T-helper 9 cell (primary cell): ENCODE measurements around the gene CRB2.

Experiments
- DNase-seq: peaks from one replicate; pipeline ENCODE4 v3.0.0-alpha.2; 2020

The CRB2 gene

DNA sequence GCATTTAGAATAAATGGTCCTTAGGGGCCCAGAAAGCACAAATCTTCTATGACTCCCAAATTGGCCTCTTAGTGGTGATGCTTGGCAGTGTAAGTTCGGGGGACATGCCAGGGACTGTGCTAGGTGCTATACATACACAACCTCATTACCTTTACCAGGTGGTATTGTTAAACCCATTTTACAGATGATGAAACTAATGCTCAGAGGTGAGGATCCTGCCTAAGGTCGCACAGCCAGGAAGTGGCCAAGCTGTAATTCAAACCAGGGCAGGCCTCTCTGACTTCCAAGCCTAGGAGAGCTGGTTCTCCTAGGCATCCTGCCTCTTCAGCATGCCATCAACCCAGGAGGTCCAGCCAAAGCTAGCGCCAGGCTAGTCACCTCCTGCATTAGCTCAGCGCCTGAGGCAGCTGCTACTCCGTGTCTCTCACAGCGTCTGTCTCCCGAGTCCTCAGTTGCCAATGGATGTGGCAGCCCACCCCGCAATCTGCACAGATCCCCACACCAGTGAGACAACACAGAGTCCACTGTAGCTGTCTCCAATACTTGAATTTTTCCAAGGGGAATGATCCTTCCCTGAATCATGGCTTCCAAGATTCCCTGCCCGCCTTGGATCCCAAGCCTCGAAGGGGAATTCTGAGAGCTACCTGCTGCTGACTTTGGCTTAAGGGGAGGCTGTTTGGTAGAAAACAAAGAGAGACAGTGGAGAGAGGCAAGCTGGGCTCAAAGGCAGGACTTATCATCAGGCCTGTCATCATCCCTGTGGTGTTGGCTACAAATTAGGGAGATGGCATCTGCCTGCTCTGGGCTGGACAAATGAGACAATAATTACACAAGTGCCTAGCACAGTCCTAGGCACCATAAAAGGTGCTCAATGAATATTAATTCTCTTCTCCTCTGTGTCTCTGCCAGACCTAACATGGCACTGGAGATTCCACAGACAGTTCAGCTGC lies 52.6 kb downstream of the CRB2 start:
- DNase-seq: no peak

GRCh38 chr9:123410281-123410910 lies 54.4 kb downstream of the CRB2 start:
- no peak for DNase-seq

DNA sequence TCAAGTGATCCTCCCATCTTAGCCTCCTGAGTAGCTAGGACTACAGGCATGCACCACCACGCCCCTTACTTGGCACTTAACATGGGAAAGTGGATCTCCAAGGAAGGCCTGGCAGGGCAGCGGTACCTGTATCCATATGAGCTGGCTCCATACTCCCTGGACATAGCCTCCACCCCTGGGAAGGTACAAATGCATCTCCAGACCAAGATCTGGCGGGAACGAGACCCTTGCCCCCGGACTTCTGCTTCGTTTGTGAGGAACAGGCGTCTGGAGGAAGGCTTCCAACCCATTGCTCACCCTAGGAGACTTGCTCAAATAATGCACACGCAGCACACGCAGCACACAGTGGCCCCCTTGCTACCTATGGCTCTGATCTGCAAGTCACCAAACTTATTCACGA lies 55.2 kb downstream of the CRB2 start:
- DNase-seq: no peak

GRCh38 chr9:123411636-123412035 lies 55.6 kb downstream of the CRB2 start:
- no peak for DNase-seq

GRCh38 chr9:123412171-123412820 lies 56.3 kb downstream of the CRB2 start:
- DNase-seq: no peak

DNA sequence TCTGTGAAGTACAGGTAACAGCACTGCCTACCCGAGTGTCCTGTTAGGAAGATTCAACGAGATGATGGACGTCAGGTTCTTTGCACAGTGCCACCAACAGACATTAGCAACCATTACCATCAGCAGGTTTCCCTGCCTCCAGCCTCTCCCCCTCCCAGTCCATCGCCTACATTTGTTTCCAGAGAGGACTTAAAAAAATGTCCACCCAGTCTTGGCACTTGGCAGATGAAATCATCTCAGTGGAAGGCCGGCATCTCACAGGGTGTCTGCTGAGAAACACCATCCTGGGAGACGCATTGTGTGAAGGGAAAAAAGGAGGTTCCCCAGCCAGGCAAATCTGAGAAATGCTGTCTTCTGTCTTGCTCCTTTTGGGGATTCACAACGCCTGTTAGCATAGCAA lies 58.2 kb downstream of the CRB2 start:
- DNase-seq: no peak

GRCh38 chr9:123414936-123415930 lies 59.2 kb downstream of the CRB2 start:
- no peak for DNase-seq

DNA sequence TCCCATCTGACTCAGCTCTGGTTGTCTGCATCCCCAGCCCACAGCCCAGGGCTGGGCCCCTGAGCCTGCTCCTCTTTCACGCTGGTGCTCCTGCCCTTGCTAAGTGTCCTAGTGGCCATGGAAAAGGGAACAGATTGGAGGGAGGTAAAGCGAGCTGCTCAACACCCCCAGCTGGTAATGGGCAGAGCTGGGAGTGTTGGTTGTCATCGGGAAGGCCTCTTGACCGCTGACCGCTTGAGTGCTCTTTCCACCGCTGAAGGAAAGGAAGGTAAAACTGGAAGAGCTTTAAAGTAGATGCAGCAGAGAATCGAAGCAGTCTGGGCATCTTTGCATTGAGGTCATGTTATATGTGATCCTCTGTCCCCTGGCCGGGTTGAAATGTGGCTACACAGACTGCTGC lies 60.2 kb downstream of the CRB2 start:
- DNase-seq: no peak

DNA sequence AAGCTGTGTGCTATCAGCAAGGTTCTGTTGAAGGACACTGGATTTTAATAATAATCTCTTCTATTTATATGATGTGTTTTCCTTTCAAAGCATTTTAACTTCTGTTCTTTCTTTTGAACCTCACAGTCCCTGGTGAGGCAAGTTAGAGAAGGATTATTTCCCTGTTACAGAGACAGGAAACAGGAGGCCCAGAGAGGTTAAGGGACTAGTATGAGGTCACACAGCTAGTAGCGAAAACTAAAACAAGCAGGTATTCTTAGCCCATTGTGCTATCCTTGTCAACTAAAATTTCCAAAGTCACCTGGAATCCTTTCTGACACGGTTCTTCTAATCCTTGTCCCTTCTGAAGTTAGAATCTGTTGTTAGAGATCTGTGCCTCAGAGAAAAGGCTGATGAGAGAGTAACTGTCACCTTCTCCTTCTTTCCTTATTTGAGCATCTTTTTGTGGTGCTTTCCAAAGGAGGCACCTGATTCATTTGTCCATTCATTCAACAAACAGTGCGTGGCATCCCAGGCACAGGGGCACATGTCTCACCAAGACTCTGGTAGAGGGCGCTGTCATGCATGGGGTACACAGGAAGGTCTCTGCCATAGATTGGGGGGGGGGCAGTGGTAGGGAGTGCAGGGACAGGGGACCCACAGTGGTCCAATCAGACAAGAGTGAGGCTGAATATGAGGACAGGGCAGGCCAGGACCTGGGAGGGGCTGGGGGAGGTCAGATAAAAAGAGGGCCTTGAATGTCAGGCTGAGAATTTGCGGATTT lies 61.5 kb downstream of the CRB2 start:
- DNase-seq: no peak

DNA sequence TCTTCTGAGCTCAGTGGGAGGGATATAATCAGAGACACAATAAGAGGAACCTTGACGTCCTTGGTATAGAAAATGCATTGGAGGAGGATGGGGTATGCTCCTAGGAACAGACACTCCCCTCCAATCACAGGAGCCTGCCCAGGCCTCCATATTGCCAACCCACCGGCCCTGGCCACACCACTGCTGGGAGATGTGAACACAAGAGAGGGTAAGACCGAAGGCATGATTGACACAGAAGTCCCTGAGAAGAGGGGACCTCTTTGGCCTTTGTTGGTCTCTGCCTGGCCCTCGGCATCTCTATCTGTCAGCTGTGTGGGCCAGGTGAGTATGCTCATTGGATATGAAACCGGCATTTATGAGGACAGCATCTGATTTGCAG lies 62.0 kb downstream of the CRB2 start:
- no peak for DNase-seq

DNA sequence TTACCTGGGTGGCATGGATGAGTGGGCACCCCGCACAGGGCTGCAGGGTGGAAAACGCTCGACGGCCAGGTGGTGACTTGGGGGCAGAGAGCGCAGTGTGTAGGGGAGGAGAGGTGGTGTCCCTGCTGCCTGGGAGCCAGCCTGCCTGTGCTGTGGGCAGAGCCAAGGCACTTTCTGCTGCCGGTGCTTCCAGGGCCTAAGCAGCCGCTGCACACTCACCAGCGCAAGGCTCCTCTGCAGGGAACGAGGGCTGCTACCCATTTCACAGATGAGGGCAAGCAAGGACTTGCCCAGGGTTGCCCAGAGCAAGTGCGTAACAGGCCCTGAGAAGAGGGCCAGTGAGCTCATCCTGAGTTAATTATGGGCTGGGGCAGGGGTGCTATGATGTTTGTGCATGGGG lies 62.5 kb downstream of the CRB2 start:
- no peak for DNase-seq

DNA sequence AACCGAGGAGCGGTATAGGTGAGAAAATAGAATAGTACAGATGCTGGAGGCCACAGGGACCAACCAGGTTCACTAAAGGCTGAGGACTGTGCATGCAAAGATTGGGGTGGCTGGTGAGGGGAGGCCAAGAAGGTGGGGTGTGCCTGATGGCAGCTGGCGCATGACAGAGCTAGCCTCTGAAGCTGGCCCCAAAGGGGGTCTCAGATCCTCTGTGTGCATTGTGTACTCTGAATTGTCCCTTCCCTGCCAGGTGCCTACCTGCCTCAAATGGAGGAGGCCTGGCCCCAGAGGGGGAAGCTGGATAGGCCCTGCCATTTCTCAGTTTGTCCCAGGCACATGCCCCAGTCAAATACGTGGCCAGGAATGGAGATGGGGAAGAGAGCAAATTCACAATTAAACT lies 63.1 kb downstream of the CRB2 start:
- no peak for DNase-seq

GRCh38 chr9:123419721-123420591 lies 64.0 kb downstream of the CRB2 start:
- DNase-seq: no peak

DNA sequence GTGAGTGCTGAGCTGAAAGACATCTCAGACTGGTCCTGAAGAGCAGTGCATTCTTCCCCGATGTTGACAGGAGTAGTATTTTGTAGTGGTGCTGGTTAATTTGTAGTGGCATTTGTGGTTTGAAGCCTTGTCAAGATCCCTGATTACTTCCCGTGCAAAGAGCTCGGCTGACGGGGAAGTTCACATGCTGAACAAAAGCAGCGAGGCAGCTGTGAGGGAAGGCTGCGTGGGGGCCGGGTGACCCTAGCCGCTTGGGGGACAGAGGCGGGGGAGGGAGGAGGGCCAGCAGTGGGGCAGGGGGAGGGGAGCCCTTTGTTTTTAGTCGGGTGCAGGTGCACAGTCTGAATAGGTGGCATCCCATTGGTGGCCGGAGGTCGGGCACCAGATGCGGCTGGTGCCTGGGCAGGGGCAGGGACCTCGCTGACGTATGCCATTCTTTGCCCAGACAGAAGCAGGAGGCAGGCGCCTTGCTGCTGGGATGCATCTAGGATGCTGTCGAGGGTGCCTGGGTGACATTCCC lies 64.7 kb downstream of the CRB2 start:
- no peak for DNase-seq

DNA sequence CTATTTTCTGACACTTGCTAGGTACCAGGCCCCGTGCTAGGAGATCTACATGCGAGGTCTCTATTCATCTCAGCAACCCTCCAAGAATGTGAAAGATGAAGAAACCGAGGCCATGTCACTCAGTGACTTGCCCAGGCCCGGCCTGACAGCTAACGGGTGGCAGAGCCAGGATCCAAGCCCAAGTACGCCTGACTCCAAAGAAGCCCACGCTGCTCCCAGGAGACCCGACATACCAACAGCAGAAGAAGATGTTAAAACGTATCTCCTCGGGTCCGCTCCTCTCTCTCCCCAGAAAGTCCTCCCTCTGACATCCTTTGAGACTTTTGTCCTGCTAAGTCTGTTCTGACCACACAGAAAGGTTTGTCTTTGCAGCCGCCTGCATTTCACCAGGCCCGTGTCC lies 65.2 kb downstream of the CRB2 start:
- no peak for DNase-seq

DNA sequence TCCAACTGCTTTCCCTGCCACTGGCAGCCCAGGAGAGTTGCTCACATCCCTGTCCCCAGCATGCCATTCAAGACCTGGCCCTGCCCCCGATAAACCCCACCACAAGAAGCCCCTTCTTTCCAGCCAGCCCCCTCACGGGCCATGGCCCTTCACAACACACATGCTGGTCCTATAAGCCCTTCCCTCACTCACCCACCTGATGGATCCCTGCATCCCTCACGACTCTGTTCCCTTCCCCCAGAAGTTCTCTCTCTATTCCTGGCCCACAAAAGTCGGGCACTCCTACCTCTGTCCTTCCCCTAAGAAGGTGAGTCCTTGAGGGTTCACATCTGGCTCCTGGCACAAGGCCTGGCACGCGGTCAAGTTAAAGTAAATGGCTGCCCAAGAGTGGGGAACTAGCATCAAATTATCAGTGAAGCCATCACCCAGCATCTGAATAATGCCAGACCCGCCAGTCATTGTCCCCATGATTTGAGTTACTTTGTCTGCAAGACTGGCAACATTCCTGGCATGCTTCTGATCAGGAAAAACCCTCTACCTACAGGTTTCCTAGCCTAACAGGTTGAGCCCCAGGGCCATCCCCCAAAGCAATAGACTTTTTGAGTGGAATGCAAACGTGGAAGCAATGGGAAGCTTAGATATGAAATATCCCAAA lies 65.9 kb downstream of the CRB2 start:
- DNase-seq: no peak

GRCh38 chr9:123422635-123423310 lies 66.8 kb downstream of the CRB2 start:
- DNase-seq: no peak

DNA sequence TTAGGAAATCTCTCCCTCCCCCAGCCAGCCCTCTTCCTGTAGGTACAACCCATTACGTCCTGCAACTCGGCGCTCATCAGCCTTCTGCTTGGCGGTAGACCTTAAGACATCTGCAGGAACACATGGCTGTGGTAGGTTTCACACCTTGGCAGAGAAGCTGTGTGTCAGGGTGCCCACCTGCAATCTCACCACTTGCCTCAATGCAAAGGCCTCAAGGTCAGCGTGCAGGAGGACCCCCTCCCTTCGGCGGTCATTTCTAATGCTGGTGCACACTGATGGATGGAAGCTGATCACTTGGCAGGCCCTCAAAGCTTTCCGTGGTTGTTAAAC lies 67.3 kb downstream of the CRB2 start:
- DNase-seq: no peak

GRCh38 chr9:123424131-123424530 lies 68.1 kb downstream of the CRB2 start:
- no peak for DNase-seq
